Esophagus squamous epithelium (tissue), 5 donors: ENCODE measurements around the gene PCSK6. TPM values are rescaled to one million over a fixed set of nuclear protein-coding genes. Genes with fewer than 3 reads are reported as not detected.

Experiments used
- DNase-seq: peaks from one replicate; lab custom pipeline; 2025; lab: John Stamatoyannopoulos, UW
- H3K27ac ChIP-seq, 4 donors: fragments of 200-600 bp; sonication (generic); one replicate each; pipeline ENCODE4 v1.5.1; 2016 to 2019; ENCODE audit warnings: mild to moderate bottlenecking in 1 of 4
- H3K27me3 ChIP-seq, 4 donors: fragments of 200-600 bp; sonication (generic); 1 replicate in 3 of 4; 2 replicates in 1 of 4; pipeline versions ENCODE4 v1.5.1 to v1.6.0; 2017 to 2021; ENCODE audit warnings: antibody characterized with exemption in 1 of 4
- H3K36me3 ChIP-seq, 3 donors: fragments of 200-600 bp; sonication (generic); one replicate each; pipeline ENCODE4 v1.5.1; 2016 to 2019
- H3K4me1 ChIP-seq, 3 donors: fragments of 200-600 bp; sonication (generic); one replicate each; pipeline ENCODE4 v1.5.1; 2017 to 2019
- H3K4me3 ChIP-seq, 4 donors: fragments of 200-600 bp; sonication (generic); 1 replicate in 3 of 4; 2 replicates in 1 of 4; pipeline ENCODE4 v1.5.1; 2016 to 2019; ENCODE audit warnings: mild to moderate bottlenecking in 2 of 4, moderate library complexity in 1 of 4
- H3K9me3 ChIP-seq, 3 donors: fragments of 200-600 bp; sonication (generic); one replicate each; pipeline ENCODE4 v1.5.1; 2016 to 2019
- POLR2A ChIP-seq, 4 donors: fragments of 450-650 bp; IDR thresholded peaks; one replicate each; pipeline ENCODE4 v1.6.1; 2017; ENCODE audit warnings: antibody characterized with exemption in 4 of 4, mild to moderate bottlenecking in 4 of 4, moderate library complexity in 3 of 4
- WGBS, 2 donors: methylation state at CpG; one replicate each; pipeline ENCODE4 v1.1.5; 2018; 5-methylcytosine and 5-hydroxymethylcytosine counted together
- intact Hi-C: fragments of 100-400 bp; cut with DNase I; formaldehyde crosslinking; loops from one replicate; pipeline ENCODE4 v1.15.0; 2022
- total RNA-seq, 4 donors: library from RNA; depleted of rRNA; stranded (reverse); fragments of >200 nt; gene quantifications; one replicate each; pipeline ENCODE4 v1.1.0, GENCODE V29; 2016
- TF ChIP-seq, protein P1 (sequence below), 6 experiments: fragments of 450-650 bp in 4 of 6; fragments of 200-600 bp in 2 of 6; sonication (generic) in 2 of 6; IDR thresholded peaks; one replicate each; pipeline ENCODE4 v1.5.1; 2016 to 2019; ENCODE audit warnings: antibody characterized with exemption in 6 of 6, mild to moderate bottlenecking in 4 of 6, moderate library complexity in 4 of 6
- donor health status: DM: yes; HTN: yes; CAD: no.

PCSK6 gene
- total RNA-seq, 4 donors from 2014 or later: 5.1 to 13.8 (median 9.2) TPM

GRCh38 chr15:101413239-101413638 lies 76.3 kb downstream of the PCSK6 start:
- Histone ChIP-seq H3K27me3 (no peaks in the 10 kb centered on the region), H3K4me3 (no peak overlapping the region), H3K4me1 (no peaks in the 10 kb centered on the region), H3K9me3 (no peaks in the 10 kb centered on the region), H3K36me3 (no peaks in the 10 kb centered on the region), H3K27ac (no peak overlapping the region)
- intact Hi-C loops: no loop called here
- no peak for DNase-seq
- WGBS, 2 donors: 77 to 78% methylated on average over 3 of the region's 3 CpGs
- TF ChIP-seq, protein P1, sequence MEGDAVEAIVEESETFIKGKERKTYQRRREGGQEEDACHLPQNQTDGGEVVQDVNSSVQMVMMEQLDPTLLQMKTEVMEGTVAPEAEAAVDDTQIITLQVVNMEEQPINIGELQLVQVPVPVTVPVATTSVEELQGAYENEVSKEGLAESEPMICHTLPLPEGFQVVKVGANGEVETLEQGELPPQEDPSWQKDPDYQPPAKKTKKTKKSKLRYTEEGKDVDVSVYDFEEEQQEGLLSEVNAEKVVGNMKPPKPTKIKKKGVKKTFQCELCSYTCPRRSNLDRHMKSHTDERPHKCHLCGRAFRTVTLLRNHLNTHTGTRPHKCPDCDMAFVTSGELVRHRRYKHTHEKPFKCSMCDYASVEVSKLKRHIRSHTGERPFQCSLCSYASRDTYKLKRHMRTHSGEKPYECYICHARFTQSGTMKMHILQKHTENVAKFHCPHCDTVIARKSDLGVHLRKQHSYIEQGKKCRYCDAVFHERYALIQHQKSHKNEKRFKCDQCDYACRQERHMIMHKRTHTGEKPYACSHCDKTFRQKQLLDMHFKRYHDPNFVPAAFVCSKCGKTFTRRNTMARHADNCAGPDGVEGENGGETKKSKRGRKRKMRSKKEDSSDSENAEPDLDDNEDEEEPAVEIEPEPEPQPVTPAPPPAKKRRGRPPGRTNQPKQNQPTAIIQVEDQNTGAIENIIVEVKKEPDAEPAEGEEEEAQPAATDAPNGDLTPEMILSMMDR (IDR thresholded peaks at IDR 0.05): peak in 1 of 6 experiments; percentile 9
- no peak for TF ChIP-seq POLR2A (IDR thresholded peaks at IDR 0.05)

DNA sequence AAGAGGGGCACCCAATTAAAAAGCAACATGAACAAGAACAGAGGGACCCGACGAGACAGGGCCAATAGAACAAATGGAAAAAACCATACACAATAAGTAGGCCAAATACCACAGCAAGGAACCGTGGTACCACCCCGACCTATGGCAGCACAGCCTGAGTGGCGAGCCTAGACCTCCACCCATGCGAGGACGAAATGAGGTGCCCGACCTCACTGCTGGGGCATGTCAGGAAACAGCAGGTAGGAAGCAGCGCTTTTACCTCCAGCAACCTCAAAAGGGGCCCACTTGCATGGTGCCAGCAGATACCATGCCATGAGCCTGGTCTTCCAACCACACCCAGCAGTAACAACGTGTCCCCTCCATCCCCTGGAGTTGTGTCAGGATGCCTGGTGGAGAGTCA lies 77.9 kb downstream of the PCSK6 start:
- no peaks in the 10 kb centered on the region for H3K9me3 ChIP-seq
- DNase-seq: no peak
- no peaks in the 10 kb centered on the region for H3K27me3 ChIP-seq
- H3K27ac ChIP-seq: no peak overlapping the region
- intact Hi-C loops: no loop called here
- TF ChIP-seq, protein P1 (IDR thresholded peaks at IDR 0.05): no peak
- TF ChIP-seq POLR2A (IDR thresholded peaks at IDR 0.05): no peak
- 80 to 84% methylated on average over 7 to 9 of the region's 10 CpGs for WGBS, 2 donors
- H3K4me1 ChIP-seq: no peaks in the 10 kb centered on the region
- no peaks in the 10 kb centered on the region for H3K36me3 ChIP-seq
- no peak overlapping the region for H3K4me3 ChIP-seq

DNA sequence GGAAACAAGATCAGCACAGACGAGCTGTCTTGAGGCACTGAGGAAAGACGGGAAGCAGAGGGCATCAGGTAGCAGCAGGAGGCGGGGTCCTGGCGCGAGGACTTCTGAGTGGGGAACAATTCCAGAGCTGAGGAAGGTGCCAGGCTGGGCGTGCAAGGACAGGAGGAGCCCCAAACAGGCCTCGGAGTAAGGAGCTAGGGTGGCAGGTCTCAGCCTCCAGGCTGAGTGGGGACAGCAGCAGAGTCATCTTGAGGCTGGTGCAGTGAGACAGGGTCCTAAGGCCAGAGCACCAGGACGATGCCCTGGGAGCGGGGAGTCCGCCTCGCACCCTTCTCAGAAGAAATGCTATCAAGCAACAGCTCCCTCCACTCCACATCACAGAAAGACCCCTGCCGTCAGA lies 78.4 kb downstream of the PCSK6 start:
- TF ChIP-seq, protein P1 (IDR thresholded peaks at IDR 0.05): no peak
- TF ChIP-seq POLR2A (IDR thresholded peaks at IDR 0.05): no peak
- WGBS, 2 donors: 41 to 71% methylated on average over 8 to 11 of the region's 12 CpGs
- H3K4me1 ChIP-seq: no peaks in the 10 kb centered on the region
- no peaks in the 10 kb centered on the region for H3K9me3 ChIP-seq
- no peak for DNase-seq
- H3K27me3 ChIP-seq: no peaks in the 10 kb centered on the region
- H3K4me3 ChIP-seq: no peak overlapping the region
- no peak overlapping the region for H3K27ac ChIP-seq
- intact Hi-C loops: no loop called here
- no peaks in the 10 kb centered on the region for H3K36me3 ChIP-seq

- no peak overlapping the region for H3K4me3 ChIP-seq
- WGBS, 2 donors: 86 to 90% methylated on average over 4 to 6 of the region's 7 CpGs
- no peaks in the 10 kb centered on the region for H3K27me3 ChIP-seq
- no peaks in the 10 kb centered on the region for H3K9me3 ChIP-seq
- no peak for DNase-seq
- no peaks in the 10 kb centered on the region for H3K4me1 ChIP-seq
- no peaks in the 10 kb centered on the region for H3K36me3 ChIP-seq
- intact Hi-C loops: no loop called here
- TF ChIP-seq POLR2A (IDR thresholded peaks at IDR 0.05): no peak
- TF ChIP-seq, protein P1 (IDR thresholded peaks at IDR 0.05): no peak
- no peak overlapping the region for H3K27ac ChIP-seq
Observed at GRCh38 chr15:101410612-101411011, 78.9 kb downstream of the PCSK6 start.

GRCh38 chr15:101409621-101410020 lies 79.9 kb downstream of the PCSK6 start:
- no peaks in the 10 kb centered on the region for H3K27me3 ChIP-seq
- no peaks in the 10 kb centered on the region for H3K36me3 ChIP-seq
- TF ChIP-seq, protein P1 (IDR thresholded peaks at IDR 0.05): no peak
- TF ChIP-seq POLR2A (IDR thresholded peaks at IDR 0.05): no peak
- H3K4me1 ChIP-seq: no peaks in the 10 kb centered on the region
- no peaks in the 10 kb centered on the region for H3K9me3 ChIP-seq
- no peak for DNase-seq
- H3K27ac ChIP-seq: no peak overlapping the region
- intact Hi-C loops: no loop called here
- H3K4me3 ChIP-seq: no peak overlapping the region
- WGBS, 2 donors: 89 to 91% methylated on average over 3 to 4 of the region's 4 CpGs
